Right lobe of liver (tissue), 6 donors: ENCODE data around the gene CDH4. TPM values are rescaled to one million over a fixed set of nuclear protein-coding genes. Genes with fewer than 3 reads are reported as not detected.

ENCODE experiments used
- ATAC-seq, 4 donors: fragments of 200-7000 bp; cut with Tn5 transposase; one replicate each; pipeline ENCODE4 v1.9.1; 2020; ENCODE audit warnings: mild to moderate bottlenecking in 4 of 4, moderate library complexity in 4 of 4
- DNase-seq, 3 donors: peaks; one replicate each; pipeline ENCODE4 v3.0.0-alpha.2; 2020
- H3K27ac ChIP-seq, 3 donors: fragments of 200-600 bp; one replicate each; pipeline ENCODE4 v1.8.0; 2022
- H3K27me3 ChIP-seq, 2 donors: fragments of 200-600 bp; one replicate each; pipeline ENCODE4 v1.8.0; 2022
- H3K36me3 ChIP-seq, 4 donors: fragments of 200-600 bp; sonication (generic) in 1 of 4; one replicate each; pipeline versions ENCODE4 v1.5.1 to v1.8.0; 2017 to 2022; ENCODE audit warnings: control low read depth in 1 of 4
- H3K4me1 ChIP-seq, 4 donors: fragments of 200-600 bp; sonication (generic) in 1 of 4; one replicate each; pipeline versions ENCODE4 v1.5.1 to v1.8.0; 2017 to 2022; ENCODE audit warnings: control low read depth in 1 of 4
- H3K4me3 ChIP-seq, 3 donors: fragments of 200-600 bp; one replicate each; pipeline ENCODE4 v1.8.0; 2022
- H3K9me3 ChIP-seq, 4 donors: fragments of 200-600 bp; sonication (generic) in 1 of 4; one replicate each; pipeline versions ENCODE4 v1.5.1 to v1.8.0; 2017 to 2022; ENCODE audit warnings: control low read depth in 1 of 4
- POLR2A ChIP-seq: fragments of 450-650 bp; IDR thresholded peaks from one replicate; pipeline ENCODE4 v1.6.1; 2017; ENCODE audit warnings: antibody characterized with exemption, mild to moderate bottlenecking
- WGBS: methylation state at CpG from one replicate; pipeline ENCODE4 v1.1.6; 2018; ENCODE audit warnings: low coverage, low lambda C conversion rate; ENCODE audit not compliant: insufficient coverage; ENCODE audit errors: missing lambda C conversion rate; 5-methylcytosine and 5-hydroxymethylcytosine counted together
- intact Hi-C, 2 donors: fragments of 100-400 bp; cut with DNase I; formaldehyde crosslinking; loops; one replicate each; pipeline versions ENCODE4 v1.11.2 to v1.14.1; 2022
- total RNA-seq, 6 experiments: library from RNA; depleted of rRNA in 2 of 6; stranded (reverse); fragments of >200 nt in 2 of 6; fragmentation: NEBNext Ultra II Directional in 3 of 6; extraction: Animal tissue kit (Norgen Biotek cat#: 25700) in 3 of 6; gene quantifications; one replicate each; pipeline versions ENCODE4 v1.1.0 to v1.2.4, GENCODE V29; 2016 to 2023
- TF ChIP-seq, protein P1 (sequence below), 4 donors: fragments of 200-600 bp in 3 of 4; fragments of 450-650 bp in 1 of 4; IDR thresholded peaks; one replicate each; pipeline versions ENCODE4 v1.5.1 to v1.8.0; 2016 to 2022; ENCODE audit warnings: antibody characterized with exemption in 4 of 4, mild to moderate bottlenecking in 2 of 4
- donor health status: DM: no; HTN: yes; CAD: no.
- donor health status: DM: no; HTN: no; CAD: no.
- donor health status: DM: no; HTN: no; CAD: no.
- donor health status: DM: no; HTN: yes; CAD: no.
- donor health status: DM: no; HTN: yes; CAD: no.

Gene CDH4
- total RNA-seq, 6 experiments from 2014 or later, result 0.02 to 0.14 (median 0.09) TPM; not detected in 3

DNA sequence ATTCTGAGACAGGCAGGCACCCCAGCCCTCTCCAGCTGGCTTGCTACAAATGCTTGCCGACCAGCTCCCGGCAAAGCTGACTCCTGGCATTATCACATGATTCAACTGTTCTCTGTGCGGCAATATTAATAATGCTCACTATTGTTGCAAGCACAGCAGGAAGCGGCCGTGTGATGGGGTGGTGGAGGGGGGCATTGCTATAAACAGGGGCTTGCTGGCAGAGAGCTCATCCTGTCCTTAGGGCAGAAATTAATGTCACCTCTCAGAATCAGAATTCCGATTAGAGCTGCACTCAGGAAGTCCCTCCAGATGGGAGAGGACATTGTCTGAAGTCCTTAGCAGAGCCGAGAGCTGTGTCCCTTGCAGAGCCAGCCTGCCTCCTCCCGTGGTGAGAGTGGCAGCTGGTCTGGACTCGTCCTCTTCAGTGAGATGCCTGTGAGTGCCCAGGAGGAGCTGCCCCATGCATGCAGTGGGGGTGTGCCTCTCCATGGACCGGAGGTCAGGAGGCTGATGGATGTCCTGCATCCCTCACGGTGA, 162.5 kb downstream of the CDH4 start:
- no peaks in the 10 kb centered on the region for H3K36me3 ChIP-seq
- H3K9me3 ChIP-seq, result no peaks in the 10 kb centered on the region
- H3K27me3 ChIP-seq, result no peaks in the 10 kb centered on the region
- DNase-seq (no peak), ATAC-seq (no peak)
- no peak for TF ChIP-seq POLR2A
- TF ChIP-seq, protein P1, sequence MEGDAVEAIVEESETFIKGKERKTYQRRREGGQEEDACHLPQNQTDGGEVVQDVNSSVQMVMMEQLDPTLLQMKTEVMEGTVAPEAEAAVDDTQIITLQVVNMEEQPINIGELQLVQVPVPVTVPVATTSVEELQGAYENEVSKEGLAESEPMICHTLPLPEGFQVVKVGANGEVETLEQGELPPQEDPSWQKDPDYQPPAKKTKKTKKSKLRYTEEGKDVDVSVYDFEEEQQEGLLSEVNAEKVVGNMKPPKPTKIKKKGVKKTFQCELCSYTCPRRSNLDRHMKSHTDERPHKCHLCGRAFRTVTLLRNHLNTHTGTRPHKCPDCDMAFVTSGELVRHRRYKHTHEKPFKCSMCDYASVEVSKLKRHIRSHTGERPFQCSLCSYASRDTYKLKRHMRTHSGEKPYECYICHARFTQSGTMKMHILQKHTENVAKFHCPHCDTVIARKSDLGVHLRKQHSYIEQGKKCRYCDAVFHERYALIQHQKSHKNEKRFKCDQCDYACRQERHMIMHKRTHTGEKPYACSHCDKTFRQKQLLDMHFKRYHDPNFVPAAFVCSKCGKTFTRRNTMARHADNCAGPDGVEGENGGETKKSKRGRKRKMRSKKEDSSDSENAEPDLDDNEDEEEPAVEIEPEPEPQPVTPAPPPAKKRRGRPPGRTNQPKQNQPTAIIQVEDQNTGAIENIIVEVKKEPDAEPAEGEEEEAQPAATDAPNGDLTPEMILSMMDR (IDR thresholded peaks at IDR 0.05), result no peak
- WGBS, result 43% methylated on average over 6 of the region's 11 CpGs
- intact Hi-C loops, result no loop called here
- H3K4me3 ChIP-seq, result no peak overlapping the region
- no peak overlapping the region for H3K27ac ChIP-seq
- no peaks in the 10 kb centered on the region for H3K4me1 ChIP-seq

DNA sequence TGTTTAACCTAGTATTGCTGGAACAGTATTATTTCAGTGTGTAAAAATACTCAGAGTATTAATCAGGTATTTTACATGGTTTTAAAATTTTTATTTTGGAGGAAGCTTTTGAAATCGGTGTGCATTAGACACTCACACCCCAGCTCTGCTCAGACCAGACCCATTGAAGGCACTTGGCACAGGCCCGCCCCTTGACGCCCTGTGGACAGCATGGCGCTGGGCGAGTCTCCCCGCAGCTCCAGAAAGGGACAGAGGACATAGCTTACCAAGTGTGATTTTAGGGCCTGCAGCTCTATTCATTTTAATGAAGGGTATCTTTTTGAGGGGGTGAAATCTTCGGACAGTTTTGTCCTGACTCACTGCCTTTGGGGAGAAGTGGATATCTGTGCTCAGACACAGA, 164.5 kb downstream of the CDH4 start:
- no peaks in the 10 kb centered on the region for H3K36me3 ChIP-seq
- 63% methylated on average over 7 of the region's 7 CpGs for WGBS
- no peaks in the 10 kb centered on the region for H3K4me1 ChIP-seq
- DNase-seq (no peak), ATAC-seq (no peak)
- intact Hi-C loops, result no loop called here
- no peak overlapping the region for H3K27ac ChIP-seq
- H3K27me3 ChIP-seq, result no peaks in the 10 kb centered on the region
- TF ChIP-seq POLR2A, result no peak
- TF ChIP-seq, protein P1 (IDR thresholded peaks at IDR 0.05), result no peak
- no peak overlapping the region for H3K4me3 ChIP-seq
- no peaks in the 10 kb centered on the region for H3K9me3 ChIP-seq

DNA sequence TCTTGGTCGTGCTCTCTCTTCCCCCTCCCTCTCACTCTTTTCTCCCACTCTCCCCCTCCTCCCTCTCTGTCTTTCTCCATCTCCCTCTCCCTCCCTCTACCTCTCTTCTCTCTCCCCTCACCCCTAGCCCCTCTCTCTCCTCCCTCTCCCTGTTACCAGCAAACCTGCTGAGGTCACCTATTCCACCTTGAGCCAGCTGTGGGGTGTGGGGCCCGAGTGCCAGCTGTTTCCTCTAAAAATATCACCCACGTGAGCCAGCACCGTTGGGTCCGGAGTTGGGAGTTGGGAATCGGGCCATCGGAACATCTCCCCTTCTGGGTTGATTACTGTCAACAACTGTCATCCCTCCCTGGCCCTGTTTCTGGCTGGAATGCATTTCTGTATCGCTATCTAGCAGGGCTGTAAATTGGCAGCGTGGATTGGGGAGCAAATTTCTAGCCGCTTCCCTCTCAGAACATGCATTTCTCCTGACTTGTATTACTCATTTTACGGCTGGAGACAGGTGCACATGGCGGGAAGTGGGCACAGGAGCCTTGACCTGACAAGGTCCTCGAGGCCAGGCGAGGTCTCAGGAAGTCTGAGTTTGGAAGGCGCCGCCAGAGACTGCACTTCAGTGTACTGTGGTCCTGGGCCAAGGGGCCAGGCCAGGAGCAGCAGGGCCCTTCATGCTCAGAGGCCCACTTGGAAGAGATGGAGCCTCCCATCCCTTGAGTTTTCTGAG, 165.3 kb downstream of the CDH4 start:
- WGBS, result 43% methylated on average over 11 of the region's 16 CpGs
- H3K4me3 ChIP-seq, result no peak overlapping the region
- no peaks in the 10 kb centered on the region for H3K27me3 ChIP-seq
- DNase-seq (no peak), ATAC-seq (no peak)
- H3K4me1 ChIP-seq, result no peaks in the 10 kb centered on the region
- intact Hi-C loops, result no loop called here
- H3K27ac ChIP-seq, result no peak overlapping the region
- TF ChIP-seq, protein P1 (IDR thresholded peaks at IDR 0.05), result no peak
- no peak for TF ChIP-seq POLR2A
- no peaks in the 10 kb centered on the region for H3K9me3 ChIP-seq
- H3K36me3 ChIP-seq, result no peaks in the 10 kb centered on the region

DNA sequence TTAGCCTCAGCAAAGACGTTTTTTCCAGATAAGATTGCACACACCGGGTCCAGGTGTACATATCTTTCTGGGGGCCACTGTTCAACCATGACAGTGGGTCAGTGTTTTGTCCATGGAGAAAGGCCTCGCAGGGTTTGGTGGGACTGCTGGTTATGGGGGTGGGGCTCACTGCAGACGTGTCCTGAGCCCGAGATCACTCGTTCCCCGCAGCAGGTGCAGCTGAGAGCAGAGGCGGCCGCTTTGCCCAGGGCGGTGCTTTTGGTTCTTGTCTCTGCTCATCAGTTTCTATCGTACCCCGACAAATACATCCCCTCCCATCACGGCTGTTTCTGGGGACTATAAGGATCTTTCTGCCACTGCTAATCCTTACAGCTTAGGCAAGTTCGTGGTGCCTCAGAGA, 166.9 kb downstream of the CDH4 start:
- TF ChIP-seq, protein P1 (IDR thresholded peaks at IDR 0.05), result no peak
- TF ChIP-seq POLR2A, result no peak
- no peak for DNase-seq
- H3K27ac ChIP-seq, result no peak overlapping the region

More for the DNA sequence above, 166.9 kb downstream of the CDH4 start:
- intact Hi-C loops, result no loop called here
- ATAC-seq, result no peak
- H3K4me3 ChIP-seq, result no peak overlapping the region
- no peaks in the 10 kb centered on the region for H3K4me1 ChIP-seq
- H3K9me3 ChIP-seq, result no peaks in the 10 kb centered on the region
- no peaks in the 10 kb centered on the region for H3K36me3 ChIP-seq
- WGBS, result 33% methylated on average over 3 of the region's 14 CpGs
- no peaks in the 10 kb centered on the region for H3K27me3 ChIP-seq
